H1 (cell line): ENCODE data around the gene BRD4. TPM values are rescaled to one million over a fixed set of nuclear protein-coding genes. Genes with fewer than 3 reads are reported as not detected.

Experiments
- CTCF ChIA-PET: fragments of 300-600 bp; sonication (Branson Sonifier 250); formaldehyde crosslinking; loops from one replicate; lab custom pipeline; 2021; ENCODE audit not compliant: partially characterized antibody; lab: Charles Lee
- POLR2A ChIA-PET: fragments of 300-600 bp; sonication (Branson Sonifier 250); formaldehyde crosslinking; loops from one replicate; lab custom pipeline; 2021; ENCODE audit warnings: inconsistent platforms; ENCODE audit not compliant: partially characterized antibody; lab: Charles Lee
- DNase-seq, 2 experiments: peaks; one replicate each; pipeline versions ENCODE4 v3.0.0 to v3.0.0-alpha.2; 2010 to 2022; ENCODE audit warnings: low spot score in 2 of 2, low read depth in 1 of 2, mixed read lengths in 1 of 2
- FAIRE-seq: peaks from 2 replicates; lab custom pipeline; 2011; peaks lifted over from hg19 to GRCh38; lab: Jason Lieb, UNC
- H2AFZ ChIP-seq: 2 replicates; pipeline ENCODE4 v1.8.1; 2012; ENCODE audit warnings: low read length, inconsistent platforms
- H2AK5ac ChIP-seq: 2 replicates; pipeline ENCODE4 v1.6.1; 2013; ENCODE audit warnings: low read depth, low read length
- H2BK120ac ChIP-seq: replicated peaks from 2 replicates; pipeline ENCODE3; 2013; ENCODE audit warnings: low read depth, low read length, inconsistent platforms
- H2BK12ac ChIP-seq: 2 replicates; pipeline ENCODE4 v1.6.1; 2013; ENCODE audit warnings: low read depth, low read length
- H2BK15ac ChIP-seq: 2 replicates; pipeline ENCODE4 v1.6.1; 2013; ENCODE audit warnings: low read length
- H2BK20ac ChIP-seq: 2 replicates; pipeline ENCODE4 v1.6.1; 2013; ENCODE audit warnings: low read length
- H2BK5ac ChIP-seq: 2 replicates; pipeline ENCODE4 v1.6.1; 2013; ENCODE audit warnings: low read depth, low read length
- H3K14ac ChIP-seq: 2 replicates; pipeline ENCODE4 v1.6.1; 2013; ENCODE audit warnings: inconsistent platforms; ENCODE audit not compliant: insufficient read length
- H3K18ac ChIP-seq: 2 replicates; pipeline ENCODE4 v1.6.1; 2013; ENCODE audit warnings: low read length; ENCODE audit errors: extremely low read depth
- H3K23ac ChIP-seq: 2 replicates; pipeline ENCODE4 v1.6.1; 2013; ENCODE audit warnings: inconsistent platforms; ENCODE audit not compliant: insufficient read length
- H3K23me2 ChIP-seq: 2 replicates; pipeline ENCODE4 v1.6.1; 2013; ENCODE audit warnings: low read depth, low read length
- H3K27ac ChIP-seq: 2 replicates; pipeline ENCODE4 v1.6.1; 2011; ENCODE audit warnings: low read depth, low read length, inconsistent platforms
- H3K27me3 ChIP-seq, 4 experiments: replicated peaks in 1 of 4; 1 replicate in 1 of 4; 2 replicates in 3 of 4; pipeline versions ENCODE4 v1.6.1 to v1.8.1; 2011 to 2013; ENCODE audit warnings: low read length in 3 of 4, mild to moderate bottlenecking in 3 of 4, inconsistent platforms in 2 of 4, mixed read lengths in 2 of 4, moderate library complexity in 1 of 4; ENCODE audit not compliant: control insufficient read depth in 3 of 4, insufficient read depth in 3 of 4; ENCODE audit errors: extremely low read depth in 1 of 4
- H3K36me3 ChIP-seq, 4 experiments: 2 replicates each; pipeline versions ENCODE4 v1.6.1 to v1.8.1; 2011 to 2013; ENCODE audit warnings: mild to moderate bottlenecking in 4 of 4, low read length in 3 of 4, moderate library complexity in 2 of 4, control low read depth in 1 of 4, inconsistent platforms in 1 of 4; ENCODE audit not compliant: insufficient read depth in 4 of 4, control insufficient read depth in 2 of 4
- H3K4ac ChIP-seq: replicated peaks from 2 replicates; pipeline ENCODE3; 2013; ENCODE audit warnings: low read length, low read depth, mixed read lengths, inconsistent platforms; ENCODE audit not compliant: insufficient read length
- H3K4me1 ChIP-seq, 4 experiments: replicated peaks in 1 of 4; 1 replicate in 1 of 4; 2 replicates in 3 of 4; pipeline versions ENCODE4 v1.6.1 to v1.8.1; 2011 to 2013; ENCODE audit warnings: low read length in 3 of 4, inconsistent platforms in 2 of 4, mixed read lengths in 1 of 4; ENCODE audit not compliant: insufficient read depth in 4 of 4, control insufficient read depth in 3 of 4
- H3K4me2 ChIP-seq, 2 experiments: 2 replicates each; pipeline versions ENCODE4 v1.6.1 to v1.8.1; 2011 to 2013; ENCODE audit warnings: low read depth in 2 of 2, low read length in 2 of 2, control low read depth in 1 of 2, inconsistent platforms in 1 of 2, mild to moderate bottlenecking in 1 of 2; ENCODE audit not compliant: insufficient read depth in 1 of 2
- H3K4me3 ChIP-seq, 4 experiments: fragments of 200-600, 300-600 bp in 1 of 4; sonication (generic), shearing (Covaris generic), sonication (Bioruptor Twin) in 1 of 4; 2 replicates each; pipeline versions ENCODE4 v1.5.1 to v1.8.1; 2011 to 2016; ENCODE audit warnings: low read length in 4 of 4, low read depth in 3 of 4, control low read depth in 2 of 4, inconsistent platforms in 2 of 4, mild to moderate bottlenecking in 2 of 4, mixed read lengths in 1 of 4, moderate library complexity in 1 of 4; ENCODE audit not compliant: insufficient read depth in 2 of 4; ENCODE audit errors: extremely low read depth in 1 of 4
- H3K56ac ChIP-seq: replicated peaks from 2 replicates; pipeline ENCODE3; 2013; ENCODE audit warnings: low read depth, mild to moderate bottlenecking, mixed read lengths, low read length, inconsistent platforms; ENCODE audit not compliant: insufficient read length
- H3K79me1 ChIP-seq: 2 replicates; pipeline ENCODE4 v1.6.1; 2013; ENCODE audit warnings: low read depth, low read length, control low read depth
- H3K79me2 ChIP-seq, 2 experiments: 2 replicates each; pipeline versions ENCODE4 v1.6.1 to v1.8.1; 2012 to 2013; ENCODE audit warnings: low read length in 2 of 2, mild to moderate bottlenecking in 2 of 2, inconsistent platforms in 1 of 2; ENCODE audit not compliant: insufficient read depth in 2 of 2, control insufficient read depth in 1 of 2
- H3K9ac ChIP-seq, 4 experiments: replicated peaks in 1 of 4; 1 replicate in 1 of 4; 2 replicates in 3 of 4; pipeline versions ENCODE4 v1.6.1 to v1.8.1; 2011 to 2013; ENCODE audit warnings: low read depth in 3 of 4, low read length in 3 of 4, control low read depth in 2 of 4, mild to moderate bottlenecking in 2 of 4, moderate library complexity in 2 of 4, inconsistent platforms in 1 of 4; ENCODE audit errors: extremely low read depth in 1 of 4
- H3K9me3 ChIP-seq, 2 experiments: 2 replicates each; pipeline versions ENCODE4 v1.6.1 to v1.8.1; 2012 to 2013; ENCODE audit warnings: mild to moderate bottlenecking in 2 of 2, moderate library complexity in 2 of 2, control low read depth in 1 of 2, inconsistent platforms in 1 of 2, low read depth in 1 of 2, low read length in 1 of 2, mixed read lengths in 1 of 2; ENCODE audit not compliant: insufficient read depth in 2 of 2
- H4K20me1 ChIP-seq, 2 experiments: replicated peaks in 1 of 2; 2 replicates each; pipeline versions ENCODE3 to v1.8.1; 2011 to 2013; ENCODE audit warnings: inconsistent platforms in 2 of 2, low read length in 2 of 2, mild to moderate bottlenecking in 1 of 2; ENCODE audit not compliant: insufficient read depth in 2 of 2, control insufficient read depth in 1 of 2
- H4K5ac ChIP-seq: 2 replicates; pipeline ENCODE4 v1.6.1; 2013; ENCODE audit warnings: low read length, low read depth, mixed read lengths, inconsistent platforms; ENCODE audit not compliant: insufficient read length
- H4K8ac ChIP-seq: 2 replicates; pipeline ENCODE4 v1.8.0; 2013; ENCODE audit warnings: mild to moderate bottlenecking, moderate library complexity, low read length, inconsistent platforms; ENCODE audit not compliant: insufficient read depth; ENCODE audit errors: extremely low read depth
- H4K91ac ChIP-seq: replicated peaks from 2 replicates; pipeline ENCODE3; 2013; ENCODE audit warnings: low read length, mixed read lengths, inconsistent platforms; ENCODE audit not compliant: insufficient read length
- ASH2L ChIP-seq: fragments of 200-600, 300-600 bp; sonication (generic); IDR thresholded peaks from one replicate; pipeline ENCODE4 v1.7.1; 2017; ENCODE audit warnings: low read length
- CTBP2 ChIP-seq: IDR thresholded peaks from 2 replicates; pipeline ENCODE4 v1.7.0; 2011; ENCODE audit warnings: borderline replicate concordance, mild to moderate bottlenecking, moderate library complexity, mixed read lengths, low read length; ENCODE audit not compliant: insufficient read depth, insufficient read length
- EP300 ChIP-seq, 2 experiments: IDR thresholded peaks; 1 replicate in 1 of 2; 2 replicates in 1 of 2; pipeline ENCODE4 v1.6.1; 2011 to 2012; ENCODE audit warnings: low read depth in 2 of 2, low read length in 2 of 2, mild to moderate bottlenecking in 2 of 2, borderline replicate concordance in 1 of 2, inconsistent platforms in 1 of 2, moderate library complexity in 1 of 2
- FOSL1 ChIP-seq: IDR thresholded peaks from 2 replicates; pipeline ENCODE4 v1.6.1; 2011; ENCODE audit warnings: mild to moderate bottlenecking, low read depth, low read length, moderate library complexity; ENCODE audit not compliant: insufficient read depth
- POLR2AphosphoS5 ChIP-seq: IDR thresholded peaks from 2 replicates; pipeline ENCODE4 v1.6.1; 2011; ENCODE audit warnings: low read depth, low read length
- POU5F1 ChIP-seq: IDR thresholded peaks from 2 replicates; pipeline ENCODE4 v1.6.1; 2011; ENCODE audit warnings: low read depth, mild to moderate bottlenecking, low read length, moderate library complexity
- RBBP5 ChIP-seq: IDR thresholded peaks from 2 replicates; pipeline ENCODE4 v1.7.1; 2012; ENCODE audit warnings: low read depth, mild to moderate bottlenecking, inconsistent platforms, low read length, moderate library complexity, borderline replicate concordance
- SIN3A ChIP-seq, 2 experiments: IDR thresholded peaks in 1 of 2; conservative IDR thresholded peaks in 1 of 2; 2 replicates each; pipeline ENCODE4 v1.6.1; 2011 to 2012; ENCODE audit warnings: low read length in 2 of 2, improper control_type of control experiment in 1 of 2, low read depth in 1 of 2, mild to moderate bottlenecking in 1 of 2
- WGBS, 2 experiments: shearing (Covaris generic) in 1 of 2; methylation state at CpG; one replicate each; pipeline versions ENCODE4 v1.1.6 to v1.1.7; 2013 to 2015; ENCODE audit warnings: low lambda C conversion rate in 2 of 2, mixed read lengths in 2 of 2, inconsistent platforms in 1 of 2, low coverage in 1 of 2, missing lambda C conversion rate in 1 of 2; ENCODE audit not compliant: insufficient replicate concordance in 2 of 2, insufficient coverage in 1 of 2, insufficient read length in 1 of 2; ENCODE audit errors: extremely low coverage in 1 of 2, missing lambda C conversion rate in 1 of 2; 5-methylcytosine and 5-hydroxymethylcytosine counted together
- polyA plus RNA-seq, 7 experiments: library from polyadenylated mRNA; depleted of rRNA in 3 of 7; stranded (reverse) in 5 of 7; unstranded in 2 of 7; fragments of >200 nt in 5 of 7; fragments of 200-250 nt in 2 of 7; gene quantifications; 1 replicate in 5 of 7; 2 replicates in 1 of 7; 4 replicates in 1 of 7; pipeline versions ENCODE4 v1.2.1 to v1.2.3, GENCODE V29; 2011 to 2013; ENCODE audit warnings: missing spikeins in 2 of 7, mixed read lengths in 2 of 7
- total RNA-seq: library from RNA; stranded (reverse); fragmentation: NEBNext Ultra II Directional; extraction: Animal tissue kit (Norgen Biotek cat#: 25700); gene quantifications from 2 replicates; pipeline ENCODE4 v1.2.1, GENCODE V29; 2021
- TF ChIP-seq, protein P1 (sequence below): IDR thresholded peaks from 2 replicates; pipeline ENCODE4 v1.6.1; 2011; ENCODE audit warnings: low read depth, mild to moderate bottlenecking, low read length; ENCODE audit not compliant: insufficient read depth
- TF ChIP-seq, protein P2 (sequence below), 3 experiments: IDR thresholded peaks; 1 replicate in 2 of 3; 2 replicates in 1 of 3; pipeline versions ENCODE4 v1.5.1 to v1.6.1; 2011; ENCODE audit warnings: low read length in 3 of 3, mild to moderate bottlenecking in 3 of 3, inconsistent platforms in 2 of 3, low read depth in 1 of 3, moderate library complexity in 1 of 3; ENCODE audit not compliant: insufficient read depth in 1 of 3; ENCODE audit errors: control extremely low read depth in 1 of 3

BRD4 gene
- total and polyA plus RNA-seq, 2 of the 8 experiments (the other 6 are each of a cell fraction or from before 2014, with no cell fraction given), result 14.1 to 146 TPM

DNA sequence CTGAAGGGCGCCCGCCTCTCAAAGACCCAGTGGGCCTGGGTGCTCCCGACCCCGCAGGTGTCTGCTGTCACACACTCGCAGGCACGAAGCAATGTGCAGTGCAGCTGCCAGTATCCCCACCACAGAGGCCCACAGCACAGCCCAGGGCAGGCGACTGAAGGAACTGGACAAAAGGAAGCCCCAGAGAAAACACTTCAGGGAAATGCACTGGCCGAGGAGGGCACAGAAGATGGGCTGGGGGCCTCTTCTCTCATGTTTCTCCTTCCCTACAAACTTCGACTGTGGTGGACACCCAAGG is 37.2 kb upstream of the BRD4 start:
- no peak overlapping the region for H3K9ac ChIP-seq
- H2BK12ac ChIP-seq, result no peak overlapping the region
- no peaks in the 10 kb centered on the region for H3K27me3 ChIP-seq
- 98% methylated on average over 9 of the region's 9 CpGs; no CpG with 5 or more reads in 1 of the 2 experiments for WGBS, 2 experiments
- no peak overlapping the region for H3K4me3 ChIP-seq
- no peak overlapping the region for H3K4ac ChIP-seq
- no peak overlapping the region for H4K91ac ChIP-seq
- H3K79me2 ChIP-seq, result peaks cover 9 to 25% of the 10 kb centered on the region in 2 experiments; a peak in 3 of 4 replicates
- no peak overlapping the region for H2AFZ ChIP-seq
- no peak overlapping the region for H2BK15ac ChIP-seq
- H3K9me3 ChIP-seq, result no peaks in the 10 kb centered on the region
- H3K23ac ChIP-seq, result no peak overlapping the region
- H4K20me1 ChIP-seq, result peaks cover 4 to 16% of the 10 kb centered on the region in 2 experiments
- DNase-seq (no peak), FAIRE-seq (no peak)
- no peak overlapping the region for H3K27ac ChIP-seq
- no peak overlapping the region for H2AK5ac ChIP-seq
- H4K5ac ChIP-seq, result no peak overlapping the region
- CTCF ChIA-PET, result no interaction called here
- H3K36me3 ChIP-seq, result peaks cover 21 to 76% (median 51%) of the 10 kb centered on the region in 4 experiments
- no peak overlapping the region for H2BK120ac ChIP-seq
- POLR2A ChIA-PET, result interaction anchor here (0.9 to 5.4 kb wide), 3 partner anchors 9 to 50 kb away, joined by 3 to 37 read pairs (median 4); partner anchors contain the start of gene AKAP8
- no peak overlapping the region for H2BK20ac ChIP-seq
- H2BK5ac ChIP-seq, result no peak overlapping the region
- no peak overlapping the region for H3K18ac ChIP-seq
- H3K56ac ChIP-seq, result no peak overlapping the region
- H4K8ac ChIP-seq, result no peak overlapping the region
- H3K4me1 ChIP-seq, result no peaks in the 10 kb centered on the region; a peak in 2 of 7 replicates
- peaks cover 17% of the 10 kb centered on the region for H3K79me1 ChIP-seq
- no peak overlapping the region for H3K14ac ChIP-seq
- no peaks in the 10 kb centered on the region for H3K23me2 ChIP-seq
- no peak overlapping the region for H3K4me2 ChIP-seq
- no peak for TF ChIP-seq EP300 (IDR thresholded peaks at IDR 0.05; ENCODE audit: borderline replicate concordance in 1 of 2, low read depth in 2 of 2, low read length in 2 of 2)
- TF ChIP-seq CTBP2, result no peak
- no peak for TF ChIP-seq POU5F1
- no peak for TF ChIP-seq FOSL1
- TF ChIP-seq ASH2L, result no peak
- TF ChIP-seq RBBP5, result no peak
- TF ChIP-seq POLR2AphosphoS5, result no peak
- TF ChIP-seq, protein P1, sequence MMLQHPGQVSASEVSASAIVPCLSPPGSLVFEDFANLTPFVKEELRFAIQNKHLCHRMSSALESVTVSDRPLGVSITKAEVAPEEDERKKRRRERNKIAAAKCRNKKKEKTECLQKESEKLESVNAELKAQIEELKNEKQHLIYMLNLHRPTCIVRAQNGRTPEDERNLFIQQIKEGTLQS, result no peak
- no peak for TF ChIP-seq SIN3A (conservative IDR thresholded peaks at IDR 0.05 in 1 of 2, IDR thresholded peaks at IDR 0.05 in 1 of 2; ENCODE audit: low read depth in 1 of 2, low read length in 2 of 2)
- TF ChIP-seq, protein P2, sequence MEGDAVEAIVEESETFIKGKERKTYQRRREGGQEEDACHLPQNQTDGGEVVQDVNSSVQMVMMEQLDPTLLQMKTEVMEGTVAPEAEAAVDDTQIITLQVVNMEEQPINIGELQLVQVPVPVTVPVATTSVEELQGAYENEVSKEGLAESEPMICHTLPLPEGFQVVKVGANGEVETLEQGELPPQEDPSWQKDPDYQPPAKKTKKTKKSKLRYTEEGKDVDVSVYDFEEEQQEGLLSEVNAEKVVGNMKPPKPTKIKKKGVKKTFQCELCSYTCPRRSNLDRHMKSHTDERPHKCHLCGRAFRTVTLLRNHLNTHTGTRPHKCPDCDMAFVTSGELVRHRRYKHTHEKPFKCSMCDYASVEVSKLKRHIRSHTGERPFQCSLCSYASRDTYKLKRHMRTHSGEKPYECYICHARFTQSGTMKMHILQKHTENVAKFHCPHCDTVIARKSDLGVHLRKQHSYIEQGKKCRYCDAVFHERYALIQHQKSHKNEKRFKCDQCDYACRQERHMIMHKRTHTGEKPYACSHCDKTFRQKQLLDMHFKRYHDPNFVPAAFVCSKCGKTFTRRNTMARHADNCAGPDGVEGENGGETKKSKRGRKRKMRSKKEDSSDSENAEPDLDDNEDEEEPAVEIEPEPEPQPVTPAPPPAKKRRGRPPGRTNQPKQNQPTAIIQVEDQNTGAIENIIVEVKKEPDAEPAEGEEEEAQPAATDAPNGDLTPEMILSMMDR (IDR thresholded peaks at IDR 0.05; ENCODE audit: control extremely low read depth in 1 of 3, insufficient read depth in 1 of 3, low read depth in 1 of 3, low read length in 3 of 3), result no peak
